Choroid plexus epithelial cell (primary cell): Measurements from ENCODE around the gene RBM47.

Experiments used
- DNase-seq: peaks from one replicate; pipeline ENCODE4 v3.0.0-alpha.2; 2010; ENCODE audit warnings: low read depth
- H3K4me3 ChIP-seq: 2 replicates; pipeline ENCODE4 v1.5.1; 2011; ENCODE audit warnings: low read depth, mild to moderate bottlenecking, control low read depth, low read length, moderate library complexity
- TF ChIP-seq, protein P1 (sequence below): conservative IDR thresholded peaks from 2 replicates; pipeline ENCODE4 v1.5.1; 2011; ENCODE audit warnings: low read depth, mild to moderate bottlenecking, control low read depth, inconsistent platforms, low read length, moderate library complexity

The RBM47 gene

DNA sequence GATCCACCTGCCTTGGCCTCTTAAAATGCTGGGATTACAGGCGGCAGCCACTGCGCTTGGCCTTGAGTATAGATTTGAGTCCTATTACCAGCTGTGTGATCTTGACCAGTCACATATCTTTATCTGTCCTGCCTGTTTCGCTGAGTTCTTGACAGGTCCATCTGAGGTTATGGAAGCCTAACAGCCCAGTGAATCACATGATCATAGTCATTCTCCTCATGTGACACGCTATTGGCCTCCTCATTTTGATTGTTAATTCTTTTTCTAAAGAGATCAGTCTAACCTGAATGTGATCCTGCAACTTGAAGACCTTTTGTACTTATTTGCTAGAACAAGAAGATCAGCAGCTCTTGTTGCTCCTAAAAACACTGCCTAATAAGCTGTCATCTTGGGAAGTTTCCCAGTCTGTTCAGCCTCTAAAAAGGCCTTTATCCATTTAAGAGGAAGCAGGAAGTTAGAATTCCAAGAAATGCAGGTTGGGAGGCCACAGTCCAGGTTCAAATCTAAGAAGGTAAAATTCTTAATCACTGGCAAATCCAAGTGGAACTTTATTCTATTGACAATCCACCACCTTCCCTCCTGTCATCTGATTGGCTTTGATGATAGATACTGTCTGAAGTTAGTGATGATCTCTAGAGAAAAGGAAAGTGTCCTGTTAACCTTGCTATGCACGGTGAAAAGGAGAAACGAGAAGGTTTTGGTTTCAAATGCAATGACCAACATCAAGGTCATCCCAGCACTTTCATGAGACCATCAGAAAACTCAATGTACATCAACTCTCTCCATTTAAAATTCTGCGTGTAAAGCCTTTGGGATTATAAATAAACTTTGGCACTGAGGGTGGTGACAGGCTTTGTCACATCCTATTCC is 207.6 kb downstream of the RBM47 start:
- TF ChIP-seq, protein P1, sequence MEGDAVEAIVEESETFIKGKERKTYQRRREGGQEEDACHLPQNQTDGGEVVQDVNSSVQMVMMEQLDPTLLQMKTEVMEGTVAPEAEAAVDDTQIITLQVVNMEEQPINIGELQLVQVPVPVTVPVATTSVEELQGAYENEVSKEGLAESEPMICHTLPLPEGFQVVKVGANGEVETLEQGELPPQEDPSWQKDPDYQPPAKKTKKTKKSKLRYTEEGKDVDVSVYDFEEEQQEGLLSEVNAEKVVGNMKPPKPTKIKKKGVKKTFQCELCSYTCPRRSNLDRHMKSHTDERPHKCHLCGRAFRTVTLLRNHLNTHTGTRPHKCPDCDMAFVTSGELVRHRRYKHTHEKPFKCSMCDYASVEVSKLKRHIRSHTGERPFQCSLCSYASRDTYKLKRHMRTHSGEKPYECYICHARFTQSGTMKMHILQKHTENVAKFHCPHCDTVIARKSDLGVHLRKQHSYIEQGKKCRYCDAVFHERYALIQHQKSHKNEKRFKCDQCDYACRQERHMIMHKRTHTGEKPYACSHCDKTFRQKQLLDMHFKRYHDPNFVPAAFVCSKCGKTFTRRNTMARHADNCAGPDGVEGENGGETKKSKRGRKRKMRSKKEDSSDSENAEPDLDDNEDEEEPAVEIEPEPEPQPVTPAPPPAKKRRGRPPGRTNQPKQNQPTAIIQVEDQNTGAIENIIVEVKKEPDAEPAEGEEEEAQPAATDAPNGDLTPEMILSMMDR: no peak
- DNase-seq: no peak
- H3K4me3 ChIP-seq: no peak overlapping the region

DNA sequence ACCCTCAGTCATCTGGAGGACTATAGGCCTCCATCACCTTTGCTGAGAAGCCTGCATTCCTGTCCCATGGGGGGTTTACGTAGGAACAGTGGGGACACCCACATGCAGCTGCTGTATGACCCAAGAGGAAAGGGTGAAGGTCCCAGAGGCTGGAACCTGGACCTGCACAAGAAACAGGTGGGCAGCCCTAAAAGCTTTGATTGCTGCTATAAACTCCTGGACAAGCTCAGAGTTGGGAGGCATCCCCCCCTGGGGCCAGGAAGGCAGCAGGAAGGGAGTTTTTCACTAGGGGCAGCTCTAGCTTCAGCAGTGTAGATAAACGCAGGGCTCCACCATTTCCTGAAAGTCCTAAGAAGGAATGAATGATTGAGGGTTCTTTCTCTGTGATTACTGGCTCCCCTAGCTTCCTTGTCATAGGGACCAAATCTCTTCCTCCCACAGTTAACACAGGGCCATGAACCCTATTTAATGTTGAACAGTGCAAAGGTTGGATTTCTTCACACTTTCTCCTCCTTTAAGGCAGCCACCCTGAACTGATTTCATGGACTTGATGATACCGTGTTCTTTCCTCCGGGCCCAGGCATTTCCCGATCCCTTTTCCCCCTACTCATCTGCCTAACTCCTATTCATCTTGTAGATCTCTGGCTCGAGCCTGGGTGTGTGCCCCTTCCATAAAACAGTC is 210.3 kb downstream of the RBM47 start:
- no peak overlapping the region for H3K4me3 ChIP-seq
- TF ChIP-seq, protein P1: no peak
- DNase-seq: no peak

DNA sequence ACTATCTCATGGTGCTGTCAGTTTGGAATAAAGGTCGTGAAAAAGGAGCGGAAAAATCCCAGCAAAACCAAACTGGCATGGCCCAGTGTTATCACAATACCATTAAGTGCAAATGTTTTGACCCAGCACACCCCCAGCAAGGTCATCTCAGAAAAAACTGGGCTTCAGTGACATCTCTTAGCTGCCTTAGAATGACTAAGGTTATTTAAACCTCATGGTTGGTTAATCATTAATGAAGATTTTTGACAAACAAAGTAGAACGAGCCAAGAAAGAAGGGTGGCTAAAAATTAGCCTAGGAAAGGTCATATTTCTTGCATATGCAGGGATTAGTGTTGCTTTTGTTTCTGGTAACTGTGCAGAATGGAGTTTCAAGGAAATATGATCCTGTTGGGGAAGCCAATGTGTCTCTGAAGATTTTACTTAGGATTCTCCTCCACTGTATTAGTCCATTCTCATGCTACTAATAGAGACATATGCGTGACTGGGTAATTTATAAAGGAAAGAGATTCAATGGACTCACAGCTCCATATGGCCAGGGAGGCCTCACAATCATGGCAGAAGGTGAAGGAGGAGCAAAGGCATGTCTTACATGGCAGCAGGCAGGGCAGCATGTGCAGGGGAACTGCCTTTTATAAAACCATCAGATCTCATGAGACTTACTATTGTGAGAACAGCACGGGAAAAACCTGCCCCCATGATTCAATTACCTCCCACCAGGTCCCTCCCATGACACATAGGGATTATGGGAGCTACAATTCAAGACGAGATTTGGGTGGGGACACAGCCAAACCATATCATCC is 211.0 kb downstream of the RBM47 start:
- TF ChIP-seq, protein P1: no peak
- no peak for DNase-seq
- H3K4me3 ChIP-seq: no peak overlapping the region

DNA sequence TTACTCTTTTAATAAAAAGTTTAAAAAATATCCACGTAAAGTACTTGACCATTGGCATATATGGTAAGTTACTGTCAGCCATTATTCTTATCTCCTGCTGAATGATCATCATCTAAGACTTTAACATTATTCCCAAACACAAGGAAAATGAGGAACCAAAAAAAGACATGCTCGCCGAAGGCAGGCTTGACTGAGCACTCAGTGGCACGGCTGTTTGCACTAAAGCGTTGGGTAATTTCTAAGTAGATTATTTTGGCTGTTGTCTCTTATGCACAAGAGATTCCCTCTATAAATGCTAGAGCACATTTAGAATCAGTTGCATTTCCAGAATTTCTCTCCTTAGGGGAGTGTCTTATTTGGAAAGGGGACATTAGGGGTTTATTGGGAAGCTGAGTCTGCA is 211.7 kb downstream of the RBM47 start:
- no peak for DNase-seq
- no peak overlapping the region for H3K4me3 ChIP-seq
- TF ChIP-seq, protein P1: no peak

DNA sequence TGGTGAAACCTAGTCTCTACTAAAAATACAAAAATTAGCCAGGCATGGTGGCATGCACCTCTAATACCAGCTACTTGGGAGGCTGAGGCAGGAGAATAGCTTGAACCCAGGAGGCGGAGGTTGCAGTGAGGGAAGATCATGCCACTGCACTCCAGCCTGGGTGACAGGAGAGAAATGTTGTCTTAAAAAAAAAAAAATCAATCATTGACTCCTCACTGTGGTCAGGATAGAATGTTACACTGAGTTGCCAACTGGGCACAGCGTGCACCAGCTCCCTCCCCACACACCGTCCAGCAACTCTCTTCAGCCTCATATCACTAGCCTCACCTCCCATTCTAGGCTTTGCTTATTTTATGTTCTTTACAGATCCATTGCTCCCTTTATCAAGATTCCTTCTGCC is 215.0 kb downstream of the RBM47 start:
- DNase-seq: no peak
- no peak overlapping the region for H3K4me3 ChIP-seq
- TF ChIP-seq, protein P1: no peak

DNA sequence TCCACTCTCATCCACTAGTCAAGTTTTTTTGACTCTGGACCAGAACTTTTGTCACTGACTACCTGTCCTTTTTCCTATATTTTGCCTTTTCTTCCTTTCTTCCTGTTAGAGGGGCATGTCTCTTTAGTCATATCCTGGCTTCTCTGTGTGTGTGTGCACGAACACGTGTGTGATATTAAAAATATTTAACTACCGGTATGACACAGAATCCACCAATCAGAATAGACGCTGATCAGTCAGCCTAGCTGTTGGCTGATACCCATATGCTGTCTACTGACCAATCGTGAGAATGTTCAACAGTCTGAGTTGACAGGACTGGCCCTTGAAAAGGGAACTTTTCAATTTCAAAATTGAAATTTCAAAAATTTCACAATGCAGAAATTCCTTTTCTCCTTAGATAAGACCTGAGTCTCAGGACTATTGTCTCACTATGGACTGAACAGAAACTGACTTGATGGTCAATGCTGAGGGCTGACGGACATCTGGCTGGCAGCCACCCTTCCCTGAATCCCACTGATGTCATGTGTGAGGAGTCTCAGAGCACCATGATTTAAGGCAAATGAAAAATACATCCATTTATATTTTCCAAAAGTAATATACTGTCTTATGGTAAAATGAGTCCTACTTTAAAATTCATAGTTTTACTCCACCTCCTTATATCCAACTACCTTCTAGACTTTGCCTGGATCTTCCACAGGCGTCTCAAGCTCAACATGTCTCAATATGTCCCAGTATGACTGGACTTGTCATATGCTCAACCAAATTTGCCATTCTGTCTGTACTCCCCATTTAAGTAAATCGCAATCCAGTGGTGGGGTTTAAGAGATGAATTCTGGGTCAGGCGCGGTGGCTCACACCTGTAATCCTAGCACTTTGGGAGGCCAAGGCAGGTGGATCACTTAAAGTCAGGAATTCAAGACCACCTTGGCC is 216.5 kb downstream of the RBM47 start:
- no peak for DNase-seq
- TF ChIP-seq, protein P1: no peak
- no peak overlapping the region for H3K4me3 ChIP-seq
